Erythroblast (primary cell): ENCODE data around the gene VCX3B.

Source experiments
- DNase-seq, 2 experiments: peaks; one replicate each; lab custom pipeline; 2025; lab: John Stamatoyannopoulos, UW
- GATA1 ChIP-seq: IDR thresholded peaks from 2 replicates; pipeline ENCODE4 v1.6.1; 2011; ENCODE audit warnings: low read depth, mild to moderate bottlenecking, control low read depth, low read length, moderate library complexity
- POLR2A ChIP-seq: IDR thresholded peaks from 2 replicates; pipeline ENCODE4 v1.6.1; 2011; ENCODE audit warnings: mild to moderate bottlenecking, low read length

Gene VCX3B

GRCh38 chrX:8504451-8504850 is 39.8 kb downstream of the VCX3B start:
- no peak for TF ChIP-seq POLR2A
- no peak for TF ChIP-seq GATA1
- DNase-seq, result no peak
